GM19452 (cell line): ENCODE measurements around the gene SMARCA5.
A peak's percentile ranks its signal among the peaks of the same experiment; 100 is the strongest.
"Not testable (repeated sequence)": the region's sequence is repeated elsewhere in the genome, so short reads cannot be mapped to it uniquely, and the experiment has no call there.

Experiments
- ATAC-seq: cut with Tn5 transposase; IDR thresholded peaks from one replicate; pipeline ENCODE4 v1.9.1; 2021; ENCODE audit not compliant: unreplicated experiment

The SMARCA5 gene, protein sequence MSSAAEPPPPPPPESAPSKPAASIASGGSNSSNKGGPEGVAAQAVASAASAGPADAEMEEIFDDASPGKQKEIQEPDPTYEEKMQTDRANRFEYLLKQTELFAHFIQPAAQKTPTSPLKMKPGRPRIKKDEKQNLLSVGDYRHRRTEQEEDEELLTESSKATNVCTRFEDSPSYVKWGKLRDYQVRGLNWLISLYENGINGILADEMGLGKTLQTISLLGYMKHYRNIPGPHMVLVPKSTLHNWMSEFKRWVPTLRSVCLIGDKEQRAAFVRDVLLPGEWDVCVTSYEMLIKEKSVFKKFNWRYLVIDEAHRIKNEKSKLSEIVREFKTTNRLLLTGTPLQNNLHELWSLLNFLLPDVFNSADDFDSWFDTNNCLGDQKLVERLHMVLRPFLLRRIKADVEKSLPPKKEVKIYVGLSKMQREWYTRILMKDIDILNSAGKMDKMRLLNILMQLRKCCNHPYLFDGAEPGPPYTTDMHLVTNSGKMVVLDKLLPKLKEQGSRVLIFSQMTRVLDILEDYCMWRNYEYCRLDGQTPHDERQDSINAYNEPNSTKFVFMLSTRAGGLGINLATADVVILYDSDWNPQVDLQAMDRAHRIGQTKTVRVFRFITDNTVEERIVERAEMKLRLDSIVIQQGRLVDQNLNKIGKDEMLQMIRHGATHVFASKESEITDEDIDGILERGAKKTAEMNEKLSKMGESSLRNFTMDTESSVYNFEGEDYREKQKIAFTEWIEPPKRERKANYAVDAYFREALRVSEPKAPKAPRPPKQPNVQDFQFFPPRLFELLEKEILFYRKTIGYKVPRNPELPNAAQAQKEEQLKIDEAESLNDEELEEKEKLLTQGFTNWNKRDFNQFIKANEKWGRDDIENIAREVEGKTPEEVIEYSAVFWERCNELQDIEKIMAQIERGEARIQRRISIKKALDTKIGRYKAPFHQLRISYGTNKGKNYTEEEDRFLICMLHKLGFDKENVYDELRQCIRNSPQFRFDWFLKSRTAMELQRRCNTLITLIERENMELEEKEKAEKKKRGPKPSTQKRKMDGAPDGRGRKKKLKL

DNA sequence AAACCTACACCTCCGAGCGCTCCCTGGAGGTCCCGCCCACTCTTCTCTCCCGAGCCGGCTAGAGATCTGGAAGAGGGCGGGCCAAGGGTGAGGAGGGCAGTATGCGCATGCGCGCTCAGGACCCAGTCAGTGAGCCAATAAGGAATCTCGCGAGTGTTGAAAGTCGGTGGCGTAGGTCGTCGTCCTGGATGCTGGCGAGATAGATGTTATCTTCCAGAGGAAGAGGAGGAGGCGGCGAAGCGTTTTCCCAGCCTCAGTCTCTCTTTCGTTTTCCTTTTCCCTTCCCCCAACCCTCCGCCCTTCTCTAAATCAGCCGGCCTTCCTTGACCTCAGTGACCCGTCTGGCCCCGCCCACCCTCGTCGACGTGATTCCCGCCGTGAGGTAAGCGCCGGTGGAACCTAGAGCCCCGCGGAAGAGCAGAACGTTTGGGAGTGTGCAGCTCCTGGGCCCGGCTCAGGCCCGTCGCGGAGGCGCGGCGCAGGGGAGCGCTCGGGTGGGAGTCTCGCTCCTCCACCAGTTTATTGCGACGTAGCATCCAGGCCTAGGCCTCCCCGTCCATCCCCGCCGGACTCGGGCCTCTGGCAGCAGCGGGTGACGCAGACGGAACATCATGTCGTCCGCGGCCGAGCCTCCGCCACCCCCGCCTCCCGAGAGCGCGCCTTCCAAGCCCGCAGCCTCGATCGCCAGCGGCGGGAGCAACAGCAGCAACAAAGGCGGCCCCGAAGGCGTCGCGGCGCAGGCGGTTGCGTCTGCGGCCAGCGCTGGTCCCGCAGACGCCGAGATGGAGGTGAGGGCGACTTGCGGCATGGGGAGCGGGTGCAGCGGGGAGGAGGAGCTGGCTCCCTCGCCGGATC lies at the start of gene SMARCA5:
TSS of gene SMARCA5 (plus strand) at position 389 of the 855 bp plus-strand sequence. CDS start at position 612, 223 bp downstream.
- ATAC-seq: peak; percentile 88

DNA sequence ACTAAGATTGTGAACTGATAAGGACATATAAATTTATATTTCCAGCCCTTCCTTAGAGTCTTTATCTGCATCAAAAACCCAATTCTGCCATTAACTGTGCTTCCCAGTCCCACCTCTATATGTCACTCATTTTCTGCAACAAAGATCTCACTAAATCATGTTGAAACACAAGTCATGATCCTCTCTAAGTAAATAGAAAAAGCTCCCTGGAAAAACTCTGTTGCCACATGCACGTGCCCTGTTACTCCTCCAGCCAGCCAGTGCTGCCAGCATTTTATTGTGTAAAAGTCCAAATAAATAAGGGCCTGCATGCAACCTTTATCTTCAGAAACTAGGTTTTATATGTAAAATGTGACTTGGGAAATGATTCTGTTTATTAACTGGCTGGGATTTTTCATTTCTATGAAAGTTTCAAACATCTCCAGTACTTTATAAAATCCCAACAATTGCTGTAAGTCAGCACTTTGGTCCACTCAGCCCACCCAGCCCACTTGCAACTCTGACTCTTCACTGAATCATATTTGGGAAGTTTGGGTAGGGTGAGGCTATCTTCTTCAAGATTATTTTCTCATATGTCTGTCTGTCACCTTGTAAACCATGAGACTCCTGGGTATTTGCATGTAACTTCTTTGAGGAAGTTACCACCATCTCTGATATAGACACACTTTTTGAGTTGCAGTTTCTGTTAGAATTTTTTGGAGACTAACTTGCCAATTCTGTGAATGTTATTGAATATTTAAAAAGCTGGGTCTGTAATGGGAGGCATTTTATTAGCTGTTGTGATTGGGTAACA lies 40.0 kb upstream of the SMARCA5 start:
- ATAC-seq: no peak

DNA sequence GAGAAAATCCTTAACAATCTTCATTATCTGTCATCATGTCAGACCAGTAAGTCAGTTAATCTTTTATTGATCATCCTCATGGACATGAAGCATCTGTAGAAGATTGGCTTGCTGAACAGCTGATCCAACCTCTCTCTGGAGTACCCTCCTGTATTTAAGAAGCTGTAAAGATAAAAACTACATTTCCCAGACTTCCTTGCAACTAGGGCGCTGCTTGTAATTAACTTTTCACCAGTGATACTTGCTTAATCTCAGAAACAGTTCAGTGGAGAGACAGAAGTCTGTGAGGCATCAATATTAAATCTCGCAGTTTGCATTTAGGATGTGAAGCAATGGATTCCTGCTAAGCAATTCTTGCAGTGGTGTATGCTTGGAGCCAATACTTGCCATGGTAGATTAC lies 36.0 kb upstream of the SMARCA5 start:
- ATAC-seq: no peak

DNA sequence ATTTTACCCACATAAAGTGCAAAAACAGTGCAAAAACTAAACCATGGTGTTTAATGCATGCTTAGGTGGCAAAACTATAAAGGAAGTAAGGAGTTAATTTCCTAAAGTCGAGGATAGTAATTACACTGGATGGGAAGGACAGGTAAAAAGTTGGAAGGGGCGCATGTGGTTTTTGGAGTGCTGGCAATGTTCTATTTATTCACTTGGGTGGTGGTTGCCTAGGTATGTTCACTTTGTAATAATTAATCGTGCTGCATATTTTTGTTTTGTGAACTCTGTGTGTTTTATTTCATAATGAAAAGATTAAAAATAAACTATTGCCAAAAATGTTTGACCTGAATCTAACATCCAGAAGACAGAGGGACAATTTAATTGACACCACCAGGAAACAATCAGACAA lies 32.1 kb upstream of the SMARCA5 start:
- no peak for ATAC-seq

DNA sequence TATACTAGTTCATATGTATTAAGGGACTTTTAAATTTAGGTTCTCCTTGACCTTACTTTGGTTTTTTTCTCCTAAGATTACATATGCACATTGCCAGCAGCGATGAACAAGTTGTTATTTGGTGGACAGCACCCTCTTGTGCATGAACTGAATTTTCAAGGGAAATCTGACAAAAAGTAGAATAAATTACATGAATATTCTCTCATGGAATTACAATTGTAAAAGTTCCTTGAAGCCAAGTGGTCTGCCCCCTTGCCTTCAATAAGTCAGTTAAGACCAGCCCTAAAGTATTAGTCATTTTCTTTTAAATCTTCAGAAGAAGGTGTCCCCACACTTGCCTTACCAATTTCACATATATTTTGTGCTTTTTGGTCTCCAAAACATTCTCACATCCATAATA lies 30.7 kb upstream of the SMARCA5 start:
- no peak for ATAC-seq

DNA sequence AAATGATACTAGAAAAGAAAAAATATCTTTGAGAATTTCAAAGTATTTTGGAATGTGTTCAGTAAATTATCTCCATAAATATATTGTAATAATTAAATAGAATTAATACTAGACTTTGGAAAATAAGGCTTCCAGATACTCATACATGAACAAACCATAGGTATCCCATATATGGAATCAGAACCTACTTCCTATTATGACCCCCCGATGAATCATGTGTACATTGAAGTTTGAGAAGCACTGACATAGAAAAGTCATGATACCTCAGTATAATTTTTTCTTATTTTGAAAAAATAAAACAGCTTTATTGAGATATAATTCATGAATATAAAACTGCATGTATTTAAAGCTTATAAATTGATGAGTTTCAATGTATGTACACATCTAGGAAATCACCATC lies 27.2 kb upstream of the SMARCA5 start:
- no peak for ATAC-seq

DNA sequence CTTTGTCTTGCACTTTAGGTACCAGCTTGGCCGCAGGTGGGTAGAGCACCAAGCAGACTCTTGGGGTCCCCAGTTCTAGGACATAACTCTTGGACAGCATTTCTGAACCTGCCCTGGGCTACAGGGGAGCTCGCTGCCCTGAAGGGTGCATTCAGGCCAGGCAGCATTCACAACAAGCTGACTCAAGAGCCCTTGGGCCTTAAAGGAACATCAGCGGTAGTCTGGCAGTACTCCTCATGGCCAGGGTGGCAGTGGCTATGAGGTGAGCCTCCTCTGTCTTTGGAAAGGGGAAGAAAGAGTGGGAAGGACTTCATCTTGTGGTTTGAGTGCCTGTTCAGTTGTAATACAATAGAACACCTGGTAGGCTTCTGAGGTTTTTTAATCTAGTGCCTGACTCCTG lies 24.8 kb upstream of the SMARCA5 start:
- ATAC-seq: no peak

DNA sequence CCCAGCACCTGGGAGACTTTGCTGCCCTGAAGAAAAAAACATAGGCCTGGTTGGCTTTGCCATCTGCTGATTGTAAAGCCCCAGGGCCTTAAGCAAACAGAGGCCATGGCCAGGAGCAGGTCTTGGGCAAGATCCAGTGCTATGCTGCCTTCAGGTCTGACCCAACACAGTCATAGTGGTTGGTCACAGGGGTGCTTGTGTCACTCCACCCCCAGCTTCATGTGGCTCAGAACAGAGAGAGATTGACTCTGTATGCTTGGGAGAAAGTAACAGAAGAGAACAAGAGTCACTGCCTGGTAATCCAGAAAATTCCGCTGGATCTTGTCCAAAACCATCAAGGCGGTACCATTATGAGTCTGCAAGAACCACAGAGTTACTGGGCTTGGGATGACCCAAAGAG lies 24.4 kb upstream of the SMARCA5 start:
- no peak for ATAC-seq

DNA sequence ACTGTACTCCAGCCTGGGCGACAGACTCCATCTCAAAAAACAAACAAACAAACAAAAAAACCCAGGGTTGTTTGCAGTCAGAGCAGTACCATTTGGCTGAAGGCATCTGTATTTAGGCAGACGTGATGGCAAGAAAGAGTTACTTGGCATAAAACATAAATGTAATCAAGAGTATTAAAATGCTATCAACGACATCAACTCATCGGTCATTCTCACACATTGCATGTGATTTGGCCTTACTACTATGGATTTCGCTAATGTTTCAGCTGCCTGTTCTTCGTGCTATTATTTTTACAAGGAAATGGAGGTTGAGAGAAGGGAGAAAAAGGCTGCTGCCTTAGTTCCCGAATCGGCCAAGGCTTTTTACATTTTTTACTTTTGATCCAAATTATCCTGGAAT lies 15.5 kb upstream of the SMARCA5 start:
- ATAC-seq: no peak

DNA sequence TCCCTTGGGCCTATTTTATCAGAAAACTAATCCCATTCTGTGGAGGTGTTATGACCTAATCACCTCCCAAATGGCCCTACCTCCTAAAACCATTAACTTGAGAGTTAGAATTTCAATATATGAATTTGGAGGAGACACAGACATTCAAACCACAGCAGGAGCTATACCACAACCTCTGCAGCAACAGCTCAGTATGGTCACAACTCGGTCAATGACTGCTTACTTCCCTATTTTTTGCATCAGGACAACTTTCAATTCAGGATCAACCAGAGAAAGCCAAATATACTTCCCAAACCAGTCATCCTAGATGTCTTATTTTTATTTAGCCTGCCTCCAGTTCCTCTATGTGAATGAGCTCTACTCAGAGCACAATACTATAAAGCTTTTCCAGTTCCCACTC lies 11.3 kb upstream of the SMARCA5 start:
- no peak for ATAC-seq

DNA sequence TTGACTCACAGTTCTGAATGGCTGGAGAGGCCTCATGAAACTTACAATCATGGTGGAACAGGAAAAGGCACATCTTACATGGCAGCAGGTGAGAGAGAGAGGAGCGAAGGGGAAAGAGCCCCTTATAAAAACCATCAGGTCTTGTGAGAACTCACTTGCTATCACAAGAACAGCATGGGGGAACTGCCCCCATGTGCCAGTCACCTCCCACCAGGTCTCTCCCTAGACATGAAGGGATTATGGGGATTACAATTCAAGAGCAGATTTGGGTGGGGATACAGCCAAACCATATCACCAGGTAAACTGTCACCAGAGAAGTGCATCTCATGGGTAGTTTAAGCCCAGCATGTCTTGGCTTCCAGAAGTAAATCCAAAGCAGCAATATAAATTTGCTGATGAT lies 7.5 kb upstream of the SMARCA5 start:
- no peak for ATAC-seq

DNA sequence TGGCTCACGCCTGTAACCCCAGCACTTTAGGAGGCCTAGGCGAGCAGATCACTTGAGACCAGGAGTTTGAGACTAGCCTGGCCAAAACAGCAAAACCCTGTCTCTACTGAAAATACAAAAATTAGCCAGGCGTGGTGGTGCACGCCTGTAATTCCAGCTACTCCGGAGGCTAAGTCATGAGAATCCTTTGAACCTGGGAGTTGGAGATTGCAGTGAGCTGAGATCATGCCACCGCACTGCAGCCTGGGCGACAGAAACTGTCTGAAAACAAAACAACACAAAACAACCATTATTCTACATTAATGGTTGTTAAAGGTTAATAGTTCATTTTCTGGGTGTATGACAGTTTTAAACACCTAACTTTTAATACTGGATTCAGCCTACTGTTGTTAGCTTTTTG lies 1.6 kb upstream of the SMARCA5 start:
- ATAC-seq: no peak

DNA sequence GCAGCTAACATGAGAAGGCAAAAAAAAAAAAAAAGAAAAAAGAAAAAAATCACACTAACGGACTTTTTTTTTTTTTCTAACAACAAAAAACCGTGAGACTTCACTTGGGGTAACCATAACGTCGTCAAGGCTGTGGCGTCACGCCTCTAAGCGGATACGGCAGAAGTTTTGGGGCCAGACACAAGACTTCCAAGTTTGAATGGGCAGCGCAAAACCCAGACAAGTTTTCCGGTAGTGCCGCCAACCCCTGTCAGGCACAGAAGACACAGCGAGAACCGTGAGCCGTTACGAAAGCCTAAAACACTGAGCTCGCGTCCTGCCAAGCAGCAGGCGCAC lies 556 bp upstream of the SMARCA5 start:
- peak; percentile 41 for ATAC-seq

DNA sequence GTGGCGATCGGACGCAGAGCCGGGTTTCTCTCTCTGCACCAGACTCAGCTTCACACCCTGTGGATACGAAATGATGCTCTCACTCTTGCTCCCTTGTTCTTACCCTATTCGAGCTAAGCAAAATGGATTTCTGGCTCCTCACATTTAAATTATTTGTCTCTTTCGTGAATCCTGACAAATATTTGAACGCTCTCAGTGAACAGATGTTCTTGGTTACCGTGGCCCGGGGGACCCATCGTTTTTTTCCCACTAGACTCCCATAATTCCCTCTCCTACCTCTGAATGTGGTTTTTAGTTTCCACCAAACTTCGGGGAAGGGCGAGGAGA lies 630 bp downstream of the SMARCA5 start:
- no peak for ATAC-seq

DNA sequence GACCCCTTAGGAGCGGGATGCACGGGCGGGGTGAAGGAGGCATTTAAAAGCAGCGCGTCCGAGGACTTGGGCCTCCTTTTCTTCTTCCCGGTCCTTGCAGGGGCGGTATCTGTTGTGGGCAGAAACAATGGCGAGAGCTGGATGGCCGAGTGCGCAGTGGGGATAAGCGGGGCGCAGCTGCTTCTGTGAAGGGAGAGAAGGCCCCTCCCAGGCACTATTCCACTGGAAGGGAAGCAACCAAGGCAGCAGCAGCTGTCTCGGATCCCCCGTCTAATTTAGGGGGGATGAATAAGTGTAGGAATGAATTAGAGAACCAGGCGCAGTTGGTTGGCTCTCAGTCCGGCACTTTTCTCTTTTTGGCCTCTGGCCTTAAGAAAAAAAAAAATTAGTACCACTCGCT lies 995 bp downstream of the SMARCA5 start:
- ATAC-seq: no peak

DNA sequence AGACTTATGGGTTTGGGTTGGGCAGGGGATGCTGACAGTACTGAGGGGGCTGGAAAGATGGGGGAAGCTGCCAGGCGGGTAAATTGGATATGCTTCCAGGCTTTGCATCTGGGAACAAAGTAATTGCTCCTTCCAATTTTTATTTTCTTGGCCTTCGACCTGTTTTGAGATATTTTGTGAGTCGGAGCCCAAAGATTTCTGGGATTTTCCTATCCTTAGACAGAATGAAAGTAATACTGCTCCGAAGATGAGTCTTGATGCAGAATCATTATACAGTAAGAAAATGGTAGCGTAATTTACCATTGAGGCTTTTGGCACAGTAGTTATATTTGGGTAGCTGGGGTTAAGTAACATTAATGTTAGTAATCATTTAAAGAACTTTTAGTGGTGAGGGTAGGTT lies 1.4 kb downstream of the SMARCA5 start:
- ATAC-seq: no peak

DNA sequence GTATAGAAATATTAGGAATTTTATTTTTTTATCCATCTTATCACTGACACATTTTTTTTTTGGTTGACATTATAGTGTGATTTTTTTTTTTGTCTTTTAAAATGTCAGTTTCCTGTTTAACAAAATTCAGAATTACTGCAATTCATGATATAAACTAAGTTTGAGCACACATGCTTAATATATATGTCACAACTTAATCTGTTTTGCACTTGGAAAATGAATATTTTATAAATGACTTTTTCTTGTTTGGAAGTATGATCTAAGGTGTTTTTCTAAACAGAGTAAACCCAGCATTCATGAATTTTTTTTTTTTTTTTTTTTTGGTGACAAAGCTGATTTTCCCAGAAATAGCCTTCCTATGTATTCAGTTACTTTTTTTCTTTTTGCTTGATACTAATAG lies 2.4 kb downstream of the SMARCA5 start:
- ATAC-seq: no peak

DNA sequence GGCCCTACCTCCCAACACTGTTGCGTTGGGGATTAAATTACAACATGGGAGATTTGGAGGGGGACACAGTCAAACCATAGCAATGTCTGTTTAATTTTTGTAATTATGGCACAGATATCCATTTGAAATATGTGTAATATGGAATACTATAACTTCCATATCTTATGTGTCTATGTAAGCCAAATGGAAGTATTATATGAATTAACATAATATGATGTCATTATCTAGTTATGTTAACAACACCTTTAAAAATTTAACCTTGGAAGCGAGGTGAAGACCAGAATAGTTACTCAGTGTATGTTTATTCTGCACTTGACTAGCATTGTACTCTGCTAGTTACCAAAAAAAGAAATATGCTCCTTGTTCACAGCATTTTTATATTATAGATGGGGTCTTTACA lies 4.3 kb downstream of the SMARCA5 start:
- no peak for ATAC-seq

DNA sequence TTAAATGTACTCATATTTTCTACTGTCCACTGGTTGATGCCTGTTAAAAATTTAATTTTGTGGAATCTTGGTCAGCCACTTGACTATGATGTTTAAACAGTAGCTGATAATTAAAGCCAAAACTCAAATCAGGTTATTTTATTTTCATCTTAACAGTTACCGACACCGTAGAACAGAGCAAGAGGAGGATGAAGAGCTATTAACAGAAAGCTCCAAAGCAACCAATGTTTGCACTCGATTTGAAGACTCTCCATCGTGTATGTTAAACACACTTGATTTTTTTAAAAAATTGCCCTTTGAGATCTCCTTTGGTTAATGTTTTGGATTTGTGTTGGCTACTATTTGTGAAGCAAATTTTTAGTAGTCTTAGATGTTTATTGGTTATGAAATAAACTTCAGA lies 10.7 kb downstream of the SMARCA5 start:
- no peak for ATAC-seq

DNA sequence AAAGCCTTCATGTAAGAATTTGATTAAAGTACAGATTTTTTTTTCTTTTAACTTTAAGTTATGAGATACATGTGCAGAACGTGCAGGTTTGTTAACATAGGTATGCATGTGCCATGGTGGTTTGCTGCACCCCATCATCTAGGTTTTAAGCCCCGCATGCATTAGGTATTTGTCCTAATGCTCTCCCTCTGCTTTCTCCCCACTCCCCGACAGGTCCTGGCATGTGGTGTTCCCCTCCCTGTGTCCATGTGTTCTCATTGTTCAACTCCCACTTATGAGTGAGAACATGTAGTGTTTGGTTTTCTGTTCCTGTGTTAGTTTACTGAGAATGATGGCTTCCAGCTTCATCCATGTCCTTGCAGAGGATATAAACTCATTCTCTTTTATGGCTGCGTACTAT lies 14.5 kb downstream of the SMARCA5 start:
- not testable (repeated sequence) for ATAC-seq
